Lower lobe of right lung (tissue), 2 donors: ENCODE data around the gene PNPLA5. TPM values are rescaled to one million over a fixed set of nuclear protein-coding genes. Genes with fewer than 3 reads are reported as not detected.

Source experiments
- ATAC-seq, 2 donors: fragments of 200-7000 bp; cut with Tn5 transposase; one replicate each; pipeline ENCODE4 v1.9.1; 2020 to 2022; ENCODE audit warnings: mild to moderate bottlenecking in 2 of 2, moderate library complexity in 2 of 2
- DNase-seq: peaks from one replicate; pipeline ENCODE4 v3.0.0-alpha.2; 2020
- H3K27ac ChIP-seq: fragments of 200-600 bp; one replicate; pipeline ENCODE4 v1.8.0; 2022
- H3K27me3 ChIP-seq: fragments of 200-600 bp; one replicate; pipeline ENCODE4 v1.8.0; 2022; ENCODE audit warnings: low read depth
- H3K36me3 ChIP-seq: fragments of 200-600 bp; one replicate; pipeline ENCODE4 v1.8.0; 2022; ENCODE audit warnings: mild to moderate bottlenecking
- H3K4me1 ChIP-seq: fragments of 200-600 bp; one replicate; pipeline ENCODE4 v1.8.0; 2022
- H3K4me3 ChIP-seq: fragments of 200-600 bp; one replicate; pipeline ENCODE4 v1.8.0; 2022; ENCODE audit warnings: mild to moderate bottlenecking
- H3K9me3 ChIP-seq: fragments of 200-600 bp; one replicate; pipeline ENCODE4 v1.8.0; 2022
- CTCF ChIP-seq: fragments of 200-600 bp; IDR thresholded peaks from one replicate; pipeline ENCODE4 v1.8.0; 2022; ENCODE audit warnings: antibody characterized with exemption, mild to moderate bottlenecking
- intact Hi-C: fragments of 100-400 bp; cut with DNase I; formaldehyde crosslinking; loops from one replicate; pipeline ENCODE4 v1.11.0; 2022
- total RNA-seq: library from RNA; stranded (reverse); fragmentation: NEBNext Ultra II Directional; extraction: Animal tissue kit (Norgen Biotek cat#: 25700); gene quantifications from one replicate; pipeline ENCODE4 v1.2.1, GENCODE V29; 2021
- donor health status: DM: no; HTN: yes; CAD: no; lungs with severe emphysema.

Gene PNPLA5
- total RNA-seq, 1 donor from 2014 or later = not detected

- DNase-seq = no peak
- TF ChIP-seq CTCF = no peak
- no peak overlapping the region for H3K4me3 ChIP-seq
- intact Hi-C loops = no loop called here
- no peaks in the 10 kb centered on the region for H3K36me3 ChIP-seq
- H3K27ac ChIP-seq = no peak overlapping the region
- no peak for ATAC-seq
- no peaks in the 10 kb centered on the region for H3K9me3 ChIP-seq
- peaks cover 59% of the 10 kb centered on the region for H3K27me3 ChIP-seq
- peaks cover 7% of the 10 kb centered on the region for H3K4me1 ChIP-seq
These were observed 4.4 kb downstream of the PNPLA5 start for GRCh38 chr22:43887391-43887790.

DNA sequence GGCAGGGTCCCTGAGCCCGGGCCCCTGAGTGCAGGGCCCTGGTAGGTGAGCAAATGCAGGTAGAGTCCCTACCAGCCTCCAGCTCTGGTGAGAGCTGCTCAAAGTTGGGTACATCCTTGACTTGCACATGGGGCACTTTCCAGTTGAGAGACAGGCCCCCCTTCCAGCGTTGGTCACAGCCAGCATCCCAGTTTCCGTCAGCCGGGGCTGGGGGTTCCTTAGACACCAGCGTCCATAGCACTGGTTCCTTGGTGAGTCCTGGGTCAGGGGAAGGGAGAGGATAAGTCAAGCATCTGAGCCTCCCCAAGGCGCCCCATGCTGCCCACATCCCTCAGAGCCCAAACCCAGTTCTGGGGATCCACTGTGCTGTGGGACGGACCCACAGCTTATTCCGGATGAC lies 5.6 kb downstream of the PNPLA5 start:
- Histone ChIP-seq H3K4me3 (no peak overlapping the region), H3K36me3 (no peaks in the 10 kb centered on the region), H3K9me3 (no peaks in the 10 kb centered on the region), H3K27ac (no peak overlapping the region), H3K4me1 (peaks cover 1% of the 10 kb centered on the region), H3K27me3 (peaks cover 50% of the 10 kb centered on the region)
- DNase-seq (no peak), ATAC-seq (no peak)
- intact Hi-C loops = no loop called here
- no peak for TF ChIP-seq CTCF

DNA sequence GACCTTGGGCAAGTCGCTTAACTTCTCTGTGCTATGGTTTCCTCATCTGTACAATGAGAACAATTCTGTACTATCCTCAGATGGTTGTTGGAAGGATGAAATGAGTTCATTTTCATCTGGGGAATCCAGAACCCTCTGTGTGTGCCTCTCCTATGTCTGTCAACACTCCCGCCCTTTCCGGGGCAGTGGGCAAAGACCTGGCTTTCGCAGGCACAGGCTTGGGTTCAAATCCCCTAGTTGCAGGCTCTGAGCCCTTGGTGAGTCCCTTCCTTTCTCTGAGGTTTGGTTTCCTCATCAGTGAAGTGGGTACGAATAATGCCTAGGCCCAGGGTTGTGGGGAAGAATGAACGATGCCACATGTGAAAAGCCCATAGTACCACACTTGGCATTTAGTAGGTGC lies 6.0 kb downstream of the PNPLA5 start:
- peaks cover 46% of the 10 kb centered on the region for H3K27me3 ChIP-seq
- no peak overlapping the region for H3K4me3 ChIP-seq
- no peak for ATAC-seq
- intact Hi-C loops = no loop called here
- no peak for TF ChIP-seq CTCF
- H3K27ac ChIP-seq = no peak overlapping the region
- no peaks in the 10 kb centered on the region for H3K36me3 ChIP-seq
- DNase-seq = no peak
- H3K4me1 ChIP-seq = no peaks in the 10 kb centered on the region
- H3K9me3 ChIP-seq = no peaks in the 10 kb centered on the region

- H3K4me3 ChIP-seq = no peak overlapping the region
- no peak for DNase-seq
- ATAC-seq = no peak
- H3K9me3 ChIP-seq = no peaks in the 10 kb centered on the region
- H3K27ac ChIP-seq = no peak overlapping the region
- intact Hi-C loops = no loop called here
- no peak for TF ChIP-seq CTCF
- H3K27me3 ChIP-seq = peaks cover 41% of the 10 kb centered on the region
- no peaks in the 10 kb centered on the region for H3K36me3 ChIP-seq
- no peaks in the 10 kb centered on the region for H3K4me1 ChIP-seq
These were observed 6.5 kb downstream of the PNPLA5 start for GRCh38 chr22:43885319-43885671.

GRCh38 chr22:43884600-43885318 lies 7.1 kb downstream of the PNPLA5 start:
- Histone ChIP-seq H3K4me1 (no peaks in the 10 kb centered on the region), H3K27ac (no peak overlapping the region), H3K9me3 (no peaks in the 10 kb centered on the region), H3K27me3 (peaks cover 36% of the 10 kb centered on the region), H3K4me3 (no peak overlapping the region), H3K36me3 (no peaks in the 10 kb centered on the region)
- DNase-seq = peak; percentile 65
- intact Hi-C loops = no loop called here
- ATAC-seq = peak; percentile 26 to 52
- peak; percentile 76 for TF ChIP-seq CTCF
